Lung (tissue), 16 donors: ENCODE data around the gene FHL1. TPM values are rescaled to one million over a fixed set of nuclear protein-coding genes. Genes with fewer than 3 reads are reported as not detected.
A peak's percentile ranks its signal among the peaks of the same experiment; 100 is the strongest.

Experiments used
- ATAC-seq: fragments of 200-7000 bp; cut with Tn5 transposase; one replicate; pipeline ENCODE4 v1.9.1; 2020; ENCODE audit warnings: moderate number of reproducible peaks; ENCODE audit not compliant: insufficient read depth, low FRiP score
- DNase-seq, 3 donors: peaks; one replicate each; pipeline ENCODE4 v3.0.0-alpha.2; 2013 to 2017
- H3K27ac ChIP-seq, 2 donors: one replicate each; pipeline ENCODE4 v1.5.1; 2013; ENCODE audit warnings: mild to moderate bottlenecking in 2 of 2, moderate library complexity in 2 of 2, control low read depth in 1 of 2, inconsistent platforms in 1 of 2, low read depth in 1 of 2, low read length in 1 of 2
- H3K27me3 ChIP-seq, 3 donors: one replicate each; pipeline ENCODE4 v1.5.1; 2013; ENCODE audit warnings: low read length in 2 of 3; ENCODE audit not compliant: control insufficient read depth in 3 of 3, insufficient read depth in 3 of 3
- H3K36me3 ChIP-seq, 4 donors: one replicate each; pipeline ENCODE4 v1.5.1; 2013; ENCODE audit warnings: low read length in 4 of 4, mild to moderate bottlenecking in 1 of 4, moderate library complexity in 1 of 4; ENCODE audit not compliant: control insufficient read depth in 4 of 4, insufficient read depth in 4 of 4
- H3K4me1 ChIP-seq, 5 donors: one replicate each; pipeline ENCODE4 v1.5.1; 2013; ENCODE audit warnings: low read length in 5 of 5, mild to moderate bottlenecking in 2 of 5, moderate library complexity in 1 of 5; ENCODE audit not compliant: control insufficient read depth in 5 of 5, insufficient read depth in 5 of 5
- H3K4me3 ChIP-seq: one replicate; pipeline ENCODE4 v1.5.1; 2013; ENCODE audit warnings: mild to moderate bottlenecking, control low read depth, moderate library complexity
- H3K9ac ChIP-seq, 2 donors: one replicate each; pipeline ENCODE4 v1.5.1; 2013; ENCODE audit warnings: low read length in 2 of 2, control low read depth in 1 of 2; ENCODE audit not compliant: insufficient read depth in 1 of 2
- H3K9me3 ChIP-seq, 4 donors: one replicate each; pipeline ENCODE4 v1.5.1; 2013; ENCODE audit warnings: low read length in 3 of 4, mild to moderate bottlenecking in 1 of 4, moderate library complexity in 1 of 4; ENCODE audit not compliant: control insufficient read depth in 4 of 4, insufficient read depth in 3 of 4
- WGBS, 2 donors: extraction: QIAGEN DNeasy Blood & Tissue Kit; methylation state at CpG; one replicate each; pipeline ENCODE4 v1.1.7; 2013; 5-methylcytosine and 5-hydroxymethylcytosine counted together
- long read RNA-seq, 5 donors: transcript quantifications; one replicate each; lab custom pipeline, GENCODE V29; 2026
- polyA plus RNA-seq, 2 donors: library from polyadenylated mRNA; stranded (reverse); fragments of 200-250 nt; gene quantifications; one replicate each; pipeline ENCODE4 v1.2.1, GENCODE V29; 2013
- total RNA-seq, 2 donors: library from RNA; depleted of rRNA in 1 of 2; stranded (reverse); fragments of >200 nt in 1 of 2; gene quantifications; one replicate each; pipeline ENCODE4 v1.2.1, GENCODE V29; 2014 to 2021
- TF ChIP-seq, protein P1 (sequence below): IDR thresholded peaks from 2 replicates; pipeline ENCODE4 v1.5.1; 2012; ENCODE audit warnings: mild to moderate bottlenecking; ENCODE audit errors: control extremely low read depth, extremely low read depth
- donor health status: control.
- donor health status: control.
- donor health status: Bipolar disorder and iron deficiency.
- donor health status: healthy.
- donor health status: DM: yes; HTN: yes; CAD: no.

FHL1 gene
- total RNA-seq, result 100 to 1,000 TPM; 210 to 313 TPM
- 10 to 100 TPM; 49.6 to 90.5 TPM for polyA plus RNA-seq
- long read RNA-seq, donor 1, transcript FHL1-205 (7 exons, 2,441 nt), result major isoform, 89 of 106 reads
- long read RNA-seq, donor 1, partial matches to known transcripts, result 6 of 106 reads
- long read RNA-seq, donor 1, other reads (novel, unspliced or antisense), result 0 of 106 reads
- long read RNA-seq, donor 2, transcript FHL1-205 (7 exons, 2,441 nt), result major isoform, 12 of 20 reads
- long read RNA-seq, donor 2, partial matches to known transcripts, result 6 of 20 reads
- long read RNA-seq, donor 2, other reads (novel, unspliced or antisense), result 0 of 20 reads
- long read RNA-seq, donor 3, transcript FHL1-205 (7 exons, 2,441 nt), result major isoform, 28 of 34 reads
- long read RNA-seq, donor 3, partial matches to known transcripts, result 0 of 34 reads
- long read RNA-seq, donor 3, other reads (novel, unspliced or antisense), result 0 of 34 reads
- long read RNA-seq, donor 4, transcript FHL1-205 (7 exons, 2,441 nt), result major isoform, 17 of 21 reads
- long read RNA-seq, donor 4, partial matches to known transcripts, result 0 of 21 reads
- long read RNA-seq, donor 4, other reads (novel, unspliced or antisense), result 0 of 21 reads
- long read RNA-seq, donor 5, transcript FHL1-205 (7 exons, 2,441 nt), result major isoform, 61 of 75 reads
- long read RNA-seq, donor 5, transcript FHL1-207 (8 exons, 2,706 nt), result minor isoform, 5 of 75 reads
- long read RNA-seq, donor 5, partial matches to known transcripts, result 0 of 75 reads
- long read RNA-seq, donor 5, other reads (novel, unspliced or antisense), result 6 of 75 reads

DNA sequence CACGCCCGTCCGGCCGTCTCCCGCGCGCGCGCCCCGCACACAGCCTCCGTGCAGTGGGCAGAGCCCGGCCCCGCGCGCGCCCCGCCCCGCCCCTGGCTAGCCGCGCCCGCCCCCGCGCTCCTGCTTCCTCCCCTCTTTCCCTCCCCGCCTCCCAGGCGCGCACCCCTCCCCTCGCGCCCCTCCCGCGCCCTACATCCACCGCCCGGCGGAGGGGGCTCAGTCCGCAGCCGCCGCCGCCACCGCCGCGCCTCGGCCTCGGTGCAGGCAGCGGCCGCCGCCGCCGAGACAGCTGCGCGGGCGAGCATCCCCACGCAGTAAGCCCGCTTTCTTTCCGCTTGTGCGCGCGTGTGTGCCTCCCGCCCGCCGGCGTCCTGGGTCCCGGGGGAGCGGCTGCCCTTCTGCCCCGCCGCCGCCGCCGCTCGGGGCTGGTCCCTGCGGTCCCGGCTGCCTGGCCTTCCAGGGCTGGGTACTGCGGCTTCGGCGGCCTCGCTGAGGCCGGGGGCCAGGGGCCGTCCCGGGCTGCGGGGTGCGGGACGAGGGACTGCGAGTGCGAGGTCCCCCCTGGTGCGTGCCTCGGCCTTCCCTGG lies at the start of gene FHL1:
TSS of gene FHL1 (plus strand) at position 219 of the 587 bp plus-strand sequence.
- Histone ChIP-seq H3K4me1 (peaks cover 0 to 4% (median 3%) of the 10 kb centered on the region in 5 donors), H3K9ac (peak within 1 kb of the TSS; percentile 55 to 94), H3K9me3 (peaks cover 0 to 6% (median 0%) of the 10 kb centered on the region in 4 donors), H3K27ac (peak within 1 kb of the TSS; percentile 87 to 98), H3K27me3 (peaks cover 0 to 6% (median 0%) of the 10 kb centered on the region in 3 donors), H3K4me3 (peak within 1 kb of the TSS; percentile 60), H3K36me3 (no peaks in the 10 kb centered on the region)
- ATAC-seq (peak; percentile 82), DNase-seq (peak; percentile 72 to 83 (median 80))
- TF ChIP-seq, protein P1, sequence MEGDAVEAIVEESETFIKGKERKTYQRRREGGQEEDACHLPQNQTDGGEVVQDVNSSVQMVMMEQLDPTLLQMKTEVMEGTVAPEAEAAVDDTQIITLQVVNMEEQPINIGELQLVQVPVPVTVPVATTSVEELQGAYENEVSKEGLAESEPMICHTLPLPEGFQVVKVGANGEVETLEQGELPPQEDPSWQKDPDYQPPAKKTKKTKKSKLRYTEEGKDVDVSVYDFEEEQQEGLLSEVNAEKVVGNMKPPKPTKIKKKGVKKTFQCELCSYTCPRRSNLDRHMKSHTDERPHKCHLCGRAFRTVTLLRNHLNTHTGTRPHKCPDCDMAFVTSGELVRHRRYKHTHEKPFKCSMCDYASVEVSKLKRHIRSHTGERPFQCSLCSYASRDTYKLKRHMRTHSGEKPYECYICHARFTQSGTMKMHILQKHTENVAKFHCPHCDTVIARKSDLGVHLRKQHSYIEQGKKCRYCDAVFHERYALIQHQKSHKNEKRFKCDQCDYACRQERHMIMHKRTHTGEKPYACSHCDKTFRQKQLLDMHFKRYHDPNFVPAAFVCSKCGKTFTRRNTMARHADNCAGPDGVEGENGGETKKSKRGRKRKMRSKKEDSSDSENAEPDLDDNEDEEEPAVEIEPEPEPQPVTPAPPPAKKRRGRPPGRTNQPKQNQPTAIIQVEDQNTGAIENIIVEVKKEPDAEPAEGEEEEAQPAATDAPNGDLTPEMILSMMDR, result no peak
- WGBS, 2 donors, result 0 to 43% methylated on average over 2 to 84 of the region's 84 CpGs

GRCh38 chrX:136097871-136098805 lies 49.2 kb upstream of the FHL1 start:
- Histone ChIP-seq H3K4me3 (no peak overlapping the region), H3K4me1 (no peaks in the 10 kb centered on the region), H3K36me3 (no peaks in the 10 kb centered on the region), H3K9ac (no peak overlapping the region), H3K27me3 (peaks cover 0 to 5% (median 5%) of the 10 kb centered on the region in 3 donors), H3K9me3 (no peaks in the 10 kb centered on the region), H3K27ac (no peak overlapping the region)
- no peak for ATAC-seq
- TF ChIP-seq, protein P1, result no peak
- 87 to 88% methylated on average over 31 to 44 of the region's 44 CpGs for WGBS, 2 donors
- DNase-seq, result no peak

DNA sequence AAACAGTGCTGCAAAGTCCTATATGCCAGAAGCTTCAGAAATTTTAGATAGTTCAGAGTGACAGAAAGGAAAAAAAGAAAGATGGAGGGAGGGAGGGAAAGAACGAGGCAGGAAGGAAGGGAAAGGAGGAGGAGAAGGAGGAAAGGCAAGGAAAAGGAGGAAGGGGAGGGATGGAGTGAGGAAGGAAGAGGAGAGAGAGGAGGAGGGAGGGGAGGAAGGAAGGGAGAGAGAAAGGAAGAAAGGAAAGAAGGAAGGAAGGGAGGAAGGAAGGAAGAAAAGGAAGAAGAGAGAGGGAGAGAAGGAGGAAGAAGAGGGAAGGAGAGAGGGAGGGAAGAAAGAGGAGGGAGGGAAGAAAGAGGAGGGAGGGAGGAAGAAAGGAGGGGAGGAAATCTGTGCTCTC lies 42.4 kb upstream of the FHL1 start:
- no peak for DNase-seq
- Histone ChIP-seq H3K4me3 (no peak overlapping the region), H3K27ac (no peak overlapping the region), H3K9me3 (no peaks in the 10 kb centered on the region), H3K4me1 (no peaks in the 10 kb centered on the region), H3K9ac (no peak overlapping the region), H3K36me3 (no peaks in the 10 kb centered on the region), H3K27me3 (peaks cover 0 to 7% (median 0%) of the 10 kb centered on the region in 3 donors)
- 27 to 73% methylated on average over 1 of the region's 1 CpG for WGBS, 2 donors
- TF ChIP-seq, protein P1, result no peak
- ATAC-seq, result no peak
